Astrocyte (in vitro differentiated cells and primary cell): Measurements from ENCODE around the gene KRT40. TPM values are rescaled to one million over a fixed set of nuclear protein-coding genes. Genes with fewer than 3 reads are reported as not detected.
A peak's percentile ranks its signal among the peaks of the same experiment; 100 is the strongest.

Experiments used
- DNase-seq: peaks from one replicate; pipeline ENCODE4 v3.0.0-alpha.2; 2010; ENCODE audit warnings: low read depth
- FAIRE-seq: peaks from 2 replicates; lab custom pipeline; 2011; peaks lifted over from hg19 to GRCh38; lab: Jason Lieb, UNC
- H2AFZ ChIP-seq: 2 replicates; pipeline ENCODE4 v1.6.0; 2012; ENCODE audit warnings: low read depth, low read length, inconsistent platforms
- H3K27ac ChIP-seq: 2 replicates; pipeline ENCODE4 v1.5.1; 2011; ENCODE audit warnings: low read depth, low read length, inconsistent platforms
- H3K27me3 ChIP-seq: 2 replicates; pipeline ENCODE4 v1.6.0; 2011; ENCODE audit warnings: low read length, inconsistent platforms; ENCODE audit not compliant: insufficient read depth
- H3K36me3 ChIP-seq: 2 replicates; pipeline ENCODE4 v1.5.1; 2011; ENCODE audit warnings: low read length, inconsistent platforms; ENCODE audit not compliant: insufficient read depth
- H3K4me1 ChIP-seq: 2 replicates; pipeline ENCODE4 v1.5.1; 2011; ENCODE audit warnings: low read length, inconsistent platforms; ENCODE audit not compliant: insufficient read depth
- H3K4me2 ChIP-seq: 2 replicates; pipeline ENCODE4 v1.6.0; 2012; ENCODE audit warnings: low read length, inconsistent platforms
- H3K4me3 ChIP-seq: 2 replicates; pipeline ENCODE4 v1.5.1; 2011; ENCODE audit warnings: low read depth, mild to moderate bottlenecking, low read length, inconsistent platforms; ENCODE audit not compliant: insufficient read depth
- H3K79me2 ChIP-seq: 2 replicates; pipeline ENCODE4 v1.6.0; 2012; ENCODE audit warnings: mild to moderate bottlenecking, low read length, inconsistent platforms; ENCODE audit not compliant: insufficient read depth
- H3K9ac ChIP-seq: 2 replicates; pipeline ENCODE4 v1.6.0; 2012; ENCODE audit warnings: mild to moderate bottlenecking, low read length, inconsistent platforms
- H3K9me3 ChIP-seq: 2 replicates; pipeline ENCODE4 v1.5.1; 2012; ENCODE audit warnings: low read depth, mild to moderate bottlenecking, low read length, inconsistent platforms; ENCODE audit not compliant: insufficient read depth
- H4K20me1 ChIP-seq: 2 replicates; pipeline ENCODE4 v1.6.0; 2012; ENCODE audit warnings: low read length, inconsistent platforms; ENCODE audit not compliant: insufficient read depth
- H3K27ac Mint-ChIP-seq: one replicate; pipeline ENCODE4 v1.8.0; 2021; ENCODE audit warnings: mild to moderate bottlenecking, mixed read lengths; ENCODE audit not compliant: unreplicated experiment
- H3K27me3 Mint-ChIP-seq: one replicate; pipeline ENCODE4 v1.8.0; 2021; ENCODE audit warnings: low read depth, mixed read lengths; ENCODE audit not compliant: unreplicated experiment
- H3K36me3 Mint-ChIP-seq: one replicate; pipeline ENCODE4 v1.8.0; 2021; ENCODE audit warnings: low read depth, mixed read lengths; ENCODE audit not compliant: unreplicated experiment
- H3K4me1 Mint-ChIP-seq: one replicate; pipeline ENCODE4 v1.8.0; 2021; ENCODE audit warnings: low read depth, mixed read lengths; ENCODE audit not compliant: unreplicated experiment
- H3K4me3 Mint-ChIP-seq: one replicate; pipeline ENCODE4 v1.8.0; 2021; ENCODE audit warnings: mild to moderate bottlenecking, moderate library complexity, mixed read lengths; ENCODE audit not compliant: unreplicated experiment
- H3K9me3 Mint-ChIP-seq: one replicate; pipeline ENCODE4 v1.8.0; 2021; ENCODE audit warnings: mild to moderate bottlenecking, mixed read lengths; ENCODE audit not compliant: unreplicated experiment
- EZH2 ChIP-seq: IDR thresholded peaks from 2 replicates; pipeline ENCODE4 v1.6.1; 2012; ENCODE audit warnings: mild to moderate bottlenecking, low read length, inconsistent platforms; ENCODE audit not compliant: insufficient read depth
- total RNA-seq: library from RNA; stranded (reverse); gene quantifications from 2 replicates; pipeline ENCODE4 v1.2.1, GENCODE V29; 2021
- TF ChIP-seq, protein P1 (sequence below): IDR thresholded peaks from 2 replicates; pipeline ENCODE4 v1.5.1; 2011; ENCODE audit warnings: low read depth, mild to moderate bottlenecking, inconsistent platforms, low read length, moderate library complexity; ENCODE audit not compliant: insufficient read depth

Gene KRT40
- total RNA-seq, 1 donor from 2014 or later, result not detected

GRCh38 chr17:40960144-40960543 is 24.0 kb downstream of the KRT40 start:
- no peak overlapping the region for H3K9ac ChIP-seq
- H4K20me1 ChIP-seq, result no peaks in the 10 kb centered on the region
- H3K9me3 ChIP-seq, result no peaks in the 10 kb centered on the region
- no peak overlapping the region for H3K4me3 Mint-ChIP-seq
- peaks cover 31% of the 10 kb centered on the region for H3K4me1 Mint-ChIP-seq
- no peaks in the 10 kb centered on the region for H3K36me3 ChIP-seq
- no peak overlapping the region for H3K27ac ChIP-seq
- H3K4me2 ChIP-seq, result no peak overlapping the region
- no peaks in the 10 kb centered on the region for H3K27me3 Mint-ChIP-seq
- no peak overlapping the region for H2AFZ ChIP-seq
- FAIRE-seq, result peak; percentile 54
- no peak for DNase-seq
- H3K79me2 ChIP-seq, result no peaks in the 10 kb centered on the region
- no peaks in the 10 kb centered on the region for H3K27me3 ChIP-seq
- no peak overlapping the region for H3K4me3 ChIP-seq
- no peak overlapping the region for H3K27ac Mint-ChIP-seq
- no peaks in the 10 kb centered on the region for H3K36me3 Mint-ChIP-seq
- H3K4me1 ChIP-seq, result peaks cover 25% of the 10 kb centered on the region
- peaks cover 4% of the 10 kb centered on the region for H3K9me3 Mint-ChIP-seq
- no peak for TF ChIP-seq EZH2
- TF ChIP-seq, protein P1, sequence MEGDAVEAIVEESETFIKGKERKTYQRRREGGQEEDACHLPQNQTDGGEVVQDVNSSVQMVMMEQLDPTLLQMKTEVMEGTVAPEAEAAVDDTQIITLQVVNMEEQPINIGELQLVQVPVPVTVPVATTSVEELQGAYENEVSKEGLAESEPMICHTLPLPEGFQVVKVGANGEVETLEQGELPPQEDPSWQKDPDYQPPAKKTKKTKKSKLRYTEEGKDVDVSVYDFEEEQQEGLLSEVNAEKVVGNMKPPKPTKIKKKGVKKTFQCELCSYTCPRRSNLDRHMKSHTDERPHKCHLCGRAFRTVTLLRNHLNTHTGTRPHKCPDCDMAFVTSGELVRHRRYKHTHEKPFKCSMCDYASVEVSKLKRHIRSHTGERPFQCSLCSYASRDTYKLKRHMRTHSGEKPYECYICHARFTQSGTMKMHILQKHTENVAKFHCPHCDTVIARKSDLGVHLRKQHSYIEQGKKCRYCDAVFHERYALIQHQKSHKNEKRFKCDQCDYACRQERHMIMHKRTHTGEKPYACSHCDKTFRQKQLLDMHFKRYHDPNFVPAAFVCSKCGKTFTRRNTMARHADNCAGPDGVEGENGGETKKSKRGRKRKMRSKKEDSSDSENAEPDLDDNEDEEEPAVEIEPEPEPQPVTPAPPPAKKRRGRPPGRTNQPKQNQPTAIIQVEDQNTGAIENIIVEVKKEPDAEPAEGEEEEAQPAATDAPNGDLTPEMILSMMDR, result no peak

DNA sequence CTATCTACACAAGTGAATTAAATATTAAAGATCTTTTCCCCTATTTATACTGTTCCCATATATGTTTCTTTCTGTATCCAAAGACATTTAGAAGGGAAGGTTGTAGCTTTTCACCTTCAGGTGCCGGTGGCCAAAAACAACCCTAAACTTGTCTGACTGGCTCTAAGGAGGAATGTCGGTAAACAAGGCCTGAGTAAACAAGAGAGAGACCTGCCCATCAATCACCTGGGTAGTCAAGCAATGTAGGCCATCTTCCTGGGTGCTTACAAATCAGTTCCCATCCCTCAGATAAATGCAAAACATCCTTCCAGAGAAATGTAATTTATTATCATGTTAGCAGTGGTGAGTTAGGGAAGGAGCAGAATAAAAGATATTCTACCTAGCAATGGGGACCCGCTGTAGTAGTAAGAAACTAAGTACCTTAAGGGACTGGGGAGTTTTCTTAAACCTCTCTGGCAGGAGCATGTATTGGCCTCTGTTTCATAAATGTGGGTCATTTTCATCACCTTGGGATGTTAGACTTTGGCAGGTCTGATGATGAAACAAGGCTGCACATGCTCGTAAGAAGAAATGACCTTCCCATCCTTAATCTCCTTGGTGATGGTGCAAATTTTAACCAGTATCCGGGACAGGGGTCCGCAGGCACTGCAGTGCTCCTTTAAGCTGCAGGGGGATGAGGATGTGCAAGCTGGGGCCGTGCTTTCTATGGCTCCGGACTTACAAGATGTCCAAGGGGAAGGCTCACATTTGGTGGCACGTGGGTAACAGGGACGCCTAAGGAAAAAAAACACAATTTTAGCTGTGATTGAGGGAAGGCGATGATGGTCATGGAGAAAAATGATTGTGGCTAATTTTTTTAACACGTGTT is 25.8 kb downstream of the KRT40 start:
- no peaks in the 10 kb centered on the region for H3K36me3 Mint-ChIP-seq
- Histone ChIP-seq H3K9me3 (no peaks in the 10 kb centered on the region), H3K27me3 (no peaks in the 10 kb centered on the region), H3K4me2 (no peak overlapping the region), H3K9ac (peak overlapping the region; percentile 73), H3K36me3 (no peaks in the 10 kb centered on the region), H2AFZ (no peak overlapping the region), H3K4me3 (no peak overlapping the region), H3K4me1 (peaks cover 41% of the 10 kb centered on the region), H3K27ac (peak overlapping the region; percentile 92), H3K79me2 (no peaks in the 10 kb centered on the region), H4K20me1 (no peaks in the 10 kb centered on the region)
- DNase-seq (no peak), FAIRE-seq (no peak)
- peaks cover 41% of the 10 kb centered on the region for H3K4me1 Mint-ChIP-seq
- H3K27ac Mint-ChIP-seq, result no peak overlapping the region
- peaks cover 2% of the 10 kb centered on the region for H3K9me3 Mint-ChIP-seq
- H3K27me3 Mint-ChIP-seq, result no peaks in the 10 kb centered on the region
- no peak for TF ChIP-seq EZH2
- TF ChIP-seq, protein P1, result no peak
- H3K4me3 Mint-ChIP-seq, result no peak overlapping the region
